LNCaP clone FGC (cell line): ENCODE data around the gene SNX27.

Experiments used
- DNase-seq: peaks from one replicate; pipeline ENCODE4 v3.0.0-alpha.2; 2011; ENCODE audit warnings: low read depth
- H3K4me3 ChIP-seq: 2 replicates; pipeline ENCODE4 v1.5.1; 2011; ENCODE audit warnings: mild to moderate bottlenecking, low read depth, low read length, control low read depth
- CTCF ChIP-seq: IDR thresholded peaks from 2 replicates; pipeline ENCODE4 v1.5.1; 2012; ENCODE audit warnings: mild to moderate bottlenecking; ENCODE audit not compliant: control insufficient read depth, insufficient read depth; ENCODE audit errors: extremely low read depth

SNX27 gene

GRCh38 chr1:151619489-151620093 lies 7.7 kb downstream of the SNX27 start:
- no peak for TF ChIP-seq CTCF
- no peak for DNase-seq
- no peak overlapping the region for H3K4me3 ChIP-seq

- no peak for TF ChIP-seq CTCF
- no peak for DNase-seq
- H3K4me3 ChIP-seq = no peak overlapping the region
These were observed 8.4 kb downstream of the SNX27 start for GRCh38 chr1:151620286-151620685.

GRCh38 chr1:151621351-151621750 lies 9.5 kb downstream of the SNX27 start:
- no peak for TF ChIP-seq CTCF
- no peak overlapping the region for H3K4me3 ChIP-seq
- no peak for DNase-seq

GRCh38 chr1:151624783-151625182 lies 12.9 kb downstream of the SNX27 start:
- no peak for DNase-seq
- no peak overlapping the region for H3K4me3 ChIP-seq
- TF ChIP-seq CTCF = no peak

GRCh38 chr1:151626740-151627334 lies 15.0 kb downstream of the SNX27 start:
- DNase-seq = no peak
- H3K4me3 ChIP-seq = no peak overlapping the region
- no peak for TF ChIP-seq CTCF

- TF ChIP-seq CTCF = no peak
- H3K4me3 ChIP-seq = no peak overlapping the region
- no peak for DNase-seq
These were observed 17.4 kb downstream of the SNX27 start for GRCh38 chr1:151629278-151629677.

- H3K4me3 ChIP-seq = no peak overlapping the region
- DNase-seq = no peak
- no peak for TF ChIP-seq CTCF
These were observed 23.7 kb downstream of the SNX27 start for GRCh38 chr1:151635479-151636072.
